Measurements from ENCODE around the gene P2RY12.

GRCh38 chr3:151312972-151313371 lies 71.6 kb downstream of the P2RY12 start:
- TF ChIP-seq POLR2A (IDR thresholded peaks at IDR 0.05) (no peak), CTCF (IDR thresholded peaks at IDR 0.05) (no peak)
